HEK293 (cell line): ENCODE measurements around the gene JCHAIN.

Experiments
- CTCF ChIP-seq: fragments of 450-650 bp; formaldehyde crosslinking; IDR thresholded peaks from 2 replicates; pipeline ENCODE4 v1.5.1; 2016; ENCODE audit warnings: missing biosample characterization, missing genetic modification characterization
- KLF16 ChIP-seq: fragments of 450-650 bp; formaldehyde crosslinking; IDR thresholded peaks from 2 replicates; pipeline ENCODE4 v1.5.1; 2017; ENCODE audit warnings: missing biosample characterization, missing genetic modification characterization
- SETDB1 ChIP-seq: IDR thresholded peaks from one replicate; pipeline ENCODE4 v1.6.1; 2017; ENCODE audit warnings: mild to moderate bottlenecking, low read length, moderate library complexity, mixed read lengths; ENCODE audit not compliant: insufficient read length
- SP3 ChIP-seq: fragments of 450-650 bp; formaldehyde crosslinking; IDR thresholded peaks from 2 replicates; pipeline ENCODE4 v1.5.1; 2016; ENCODE audit warnings: missing biosample characterization, missing genetic modification characterization
- ZNF18 ChIP-seq: fragments of 450-650 bp; formaldehyde crosslinking; IDR thresholded peaks from 2 replicates; pipeline ENCODE4 v1.5.1; 2016; ENCODE audit warnings: missing biosample characterization, missing genetic modification characterization
- ZNF639 ChIP-seq: fragments of 450-650 bp; formaldehyde crosslinking; IDR thresholded peaks from 2 replicates; pipeline ENCODE4 v1.5.1; 2016; ENCODE audit warnings: missing biosample characterization, missing genetic modification characterization
- ZNF792 ChIP-seq: fragments of 450-650 bp; formaldehyde crosslinking; IDR thresholded peaks from 2 replicates; pipeline ENCODE4 v1.5.1; 2016; ENCODE audit warnings: missing biosample characterization, missing genetic modification characterization

GRCh38 chr4:70705183-70706043 lies 39.1 kb upstream of the JCHAIN start:
- TF ChIP-seq SP3 (tag by site-specific recombination) = peak; percentile 77
- TF ChIP-seq KLF16 (tag by site-specific recombination) = peak; percentile 79
- TF ChIP-seq SETDB1 = no peak
- no peak for TF ChIP-seq ZNF18
- TF ChIP-seq CTCF (tag by site-specific recombination) = no peak
- TF ChIP-seq ZNF792 = no peak
- no peak for TF ChIP-seq ZNF639 (tag by site-specific recombination)
